HG03457 (cell line): ENCODE results near the gene PDXP.

Source experiments
- ATAC-seq: cut with Tn5 transposase; IDR thresholded peaks from one replicate; pipeline ENCODE4 v1.9.1; 2021; ENCODE audit warnings: moderate number of reproducible peaks; ENCODE audit not compliant: unreplicated experiment

PDXP gene

DNA sequence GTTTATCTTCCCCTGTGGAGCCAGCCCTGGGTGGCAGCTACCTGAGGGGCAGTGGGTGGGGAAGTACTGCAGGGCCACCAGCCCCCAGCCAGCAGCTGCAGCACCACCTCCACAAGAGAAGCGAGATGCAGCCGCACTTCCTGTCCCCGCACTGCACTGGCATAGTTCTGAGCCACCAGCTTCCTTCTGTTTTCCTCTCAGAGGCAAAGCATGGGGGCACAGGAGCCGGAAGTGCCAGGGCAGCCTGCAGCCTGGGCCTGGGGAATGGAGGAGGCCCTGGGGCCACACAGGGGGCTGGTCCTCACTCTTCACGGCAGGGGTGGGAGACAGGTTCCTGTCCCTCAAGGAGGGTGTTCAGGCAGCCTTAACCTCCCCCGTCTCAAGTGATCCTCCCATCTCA, 31.0 kb upstream of the PDXP start:
- ATAC-seq, result no peak

GRCh38 chr22:37628830-37629229, 29.7 kb upstream of the PDXP start:
- ATAC-seq, result no peak

GRCh38 chr22:37629928-37630327, 28.6 kb upstream of the PDXP start:
- no peak for ATAC-seq

DNA sequence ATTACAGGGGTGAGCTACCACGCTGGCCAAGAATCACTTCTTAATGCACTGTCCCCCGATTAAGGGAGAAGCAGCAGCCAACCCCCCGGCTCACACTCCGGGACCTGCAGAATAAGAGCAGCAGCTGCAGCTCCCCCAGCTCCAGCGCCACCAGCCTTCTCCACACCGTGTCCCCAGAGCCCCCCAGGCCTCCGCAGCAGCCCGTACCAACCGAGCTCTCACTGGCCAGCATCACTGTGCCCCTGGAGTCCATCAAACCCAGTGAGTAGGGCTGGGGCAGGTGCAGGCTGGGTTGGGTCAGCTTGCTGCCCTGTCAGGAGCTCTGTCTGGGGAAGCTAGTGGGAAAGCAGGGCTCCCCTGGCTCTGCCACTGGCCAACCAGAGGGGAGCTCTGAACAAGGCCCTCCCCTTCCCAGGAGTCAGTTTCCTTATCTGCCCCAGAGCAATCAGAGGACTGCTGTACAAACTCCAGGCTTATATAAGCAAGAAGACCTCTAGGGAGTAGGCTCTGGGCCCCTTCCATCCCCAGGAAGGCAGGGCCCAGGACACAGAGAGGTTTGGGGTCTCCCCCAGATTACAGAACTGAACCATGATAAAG, 27.6 kb upstream of the PDXP start:
- ATAC-seq, result no peak

GRCh38 chr22:37631448-37632173, 26.9 kb upstream of the PDXP start:
- no peak for ATAC-seq

GRCh38 chr22:37632174-37633088, 26.1 kb upstream of the PDXP start:
- no peak for ATAC-seq

GRCh38 chr22:37633089-37633624, 25.4 kb upstream of the PDXP start:
- peak; percentile 39 for ATAC-seq

GRCh38 chr22:37633625-37634416, 24.7 kb upstream of the PDXP start:
- ATAC-seq, result peak; percentile 37

- ATAC-seq, result no peak
These were observed 24.1 kb upstream of the PDXP start for GRCh38 chr22:37634417-37634924.

GRCh38 chr22:37635157-37635556, 23.4 kb upstream of the PDXP start:
- no peak for ATAC-seq

DNA sequence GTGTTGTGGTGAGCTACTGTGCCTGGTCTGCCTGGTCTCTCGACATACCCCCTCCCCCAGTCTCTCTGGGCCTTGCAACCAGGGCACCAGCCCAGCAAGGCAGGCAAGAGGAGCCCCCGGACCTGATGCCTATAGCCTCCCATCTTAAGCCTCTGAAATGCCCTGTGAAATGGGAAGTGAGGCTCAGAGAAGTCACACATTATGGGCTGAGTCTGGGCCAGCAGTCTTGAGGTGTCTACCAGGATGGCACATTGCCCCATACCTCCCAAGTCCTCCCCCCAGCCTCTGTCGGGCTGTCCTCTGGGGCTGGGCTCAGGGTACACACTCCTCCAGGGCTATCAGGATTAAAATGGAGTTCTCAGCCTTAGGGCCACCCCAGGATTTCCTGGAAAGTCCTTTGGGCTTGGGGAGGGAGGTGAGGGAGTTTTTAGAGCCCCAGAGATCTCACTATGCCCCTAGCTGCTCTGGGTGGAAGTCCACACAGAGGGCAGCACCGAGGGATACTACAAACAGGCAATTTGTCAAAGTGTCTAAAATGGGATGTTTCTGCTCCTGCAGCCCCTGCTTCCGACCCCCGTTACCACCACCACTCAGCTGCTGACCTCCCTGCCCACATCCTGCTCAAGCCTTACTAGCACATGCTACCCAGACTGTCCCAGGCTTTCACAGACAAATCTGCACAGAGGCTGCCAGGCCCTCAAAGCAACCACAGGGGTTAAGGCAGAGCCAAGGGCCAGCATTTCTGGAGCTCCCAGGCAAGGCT, 22.2 kb upstream of the PDXP start:
- ATAC-seq, result no peak

GRCh38 chr22:37636949-37637273, 21.6 kb upstream of the PDXP start:
- no peak for ATAC-seq

- no peak for ATAC-seq
These were observed 20.0 kb upstream of the PDXP start for GRCh38 chr22:37638391-37639069.

DNA sequence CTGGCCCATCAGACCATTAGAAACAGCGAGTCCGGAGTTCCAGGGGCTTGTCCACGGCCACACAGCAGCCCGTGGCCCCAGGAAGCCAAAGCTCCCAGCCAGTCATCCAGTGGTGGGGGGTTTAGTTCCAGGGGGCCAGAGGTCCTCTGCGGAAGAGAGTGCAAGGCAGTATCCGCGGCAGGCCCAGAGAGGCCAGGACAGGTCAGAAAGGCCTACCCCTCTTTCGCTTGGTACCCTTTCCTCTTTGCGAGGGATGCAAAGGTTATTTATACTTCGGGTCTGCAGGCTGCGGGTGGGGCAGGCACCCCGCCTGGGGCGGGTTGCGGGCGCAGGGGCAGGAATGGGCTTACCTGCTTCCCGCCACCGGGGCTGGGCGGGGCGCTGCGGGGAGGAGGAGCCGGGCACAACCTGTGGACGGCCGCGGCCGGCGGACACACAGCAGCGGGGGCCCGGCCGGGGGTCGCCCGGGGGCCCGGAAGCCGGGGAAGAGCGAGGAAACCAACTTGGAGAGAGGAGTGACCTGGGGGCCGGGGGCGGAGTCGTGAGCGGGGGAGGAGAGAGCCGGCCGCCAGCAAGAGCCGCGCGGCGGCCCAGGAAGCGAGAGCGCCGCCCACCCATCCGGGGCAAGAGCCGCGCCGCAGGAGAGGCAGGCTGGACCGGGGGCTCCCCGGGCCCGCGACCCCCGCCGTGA, 19.3 kb upstream of the PDXP start, which contains the start of gene SH3BP1:
SH3BP1 (plus strand) TSS at position 600 of the 691 bp plus-strand sequence. CDS start 119 bp downstream, outside the sequence.
- ATAC-seq, result no peak

- ATAC-seq, result no peak
These were observed 18.5 kb upstream of the PDXP start for GRCh38 chr22:37639771-37640590.

DNA sequence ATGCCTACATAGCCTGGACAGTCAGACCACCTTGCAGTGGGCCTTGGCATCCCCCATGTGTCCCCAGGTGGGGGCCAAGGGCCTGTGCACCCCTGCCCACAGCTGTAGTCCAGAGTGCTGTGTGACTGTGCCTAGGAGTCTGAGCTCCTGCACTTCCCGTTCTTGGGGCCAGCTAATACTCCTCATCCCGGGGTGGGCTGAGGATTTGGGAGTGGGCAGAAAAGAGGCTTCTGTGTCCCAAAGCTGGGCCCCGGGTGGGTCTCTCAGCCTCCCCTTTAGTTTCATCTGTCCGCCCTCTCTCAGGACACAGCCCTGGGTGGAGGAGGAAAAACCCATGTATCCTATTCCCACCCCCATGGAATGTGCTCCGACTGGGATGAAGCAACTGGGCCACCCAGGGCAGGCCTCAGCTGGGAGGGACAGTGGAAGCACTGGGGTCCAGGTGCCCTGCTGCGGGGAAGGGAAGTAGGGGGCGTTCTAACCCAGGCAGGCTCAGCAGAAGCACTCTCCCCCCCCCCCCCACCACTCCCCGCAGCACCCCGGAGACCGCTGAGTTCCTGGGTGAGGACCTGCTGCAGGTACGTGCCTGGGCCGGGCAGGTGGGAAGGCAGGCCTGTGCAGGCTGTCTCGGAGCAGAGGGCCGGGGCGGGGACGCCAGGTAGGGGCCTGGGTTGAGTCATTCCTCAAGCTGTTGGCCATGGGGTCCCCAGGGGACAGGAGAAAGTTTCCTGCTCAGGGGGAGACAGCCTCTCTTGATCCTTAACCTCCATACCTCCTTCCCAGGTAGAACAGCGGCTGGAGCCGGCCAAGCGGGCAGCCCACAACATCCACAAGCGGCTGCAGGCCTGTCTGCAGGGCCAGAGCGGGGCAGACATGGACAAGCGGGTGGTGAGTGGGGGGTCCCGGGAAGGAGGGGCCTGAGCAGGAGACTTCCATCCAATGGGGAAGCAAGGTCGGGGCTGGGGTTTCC, 17.6 kb upstream of the PDXP start:
- ATAC-seq, result no peak

- ATAC-seq, result no peak
These were observed 17.0 kb upstream of the PDXP start for GRCh38 chr22:37641561-37641949.
